CD4-positive, CD25-positive, alpha-beta regulatory T cell (primary cell): ENCODE measurements around the gene MYO16. TPM values are rescaled to one million over a fixed set of nuclear protein-coding genes. Genes with fewer than 3 reads are reported as not detected.
A peak's percentile ranks its signal among the peaks of the same experiment; 100 is the strongest.

ENCODE experiments used
- ATAC-seq, 2 donors: fragments of 150-1000 bp; cut with Tn5 transposase; one replicate each; pipeline ENCODE4 v1.10.0; 2021; ENCODE audit warnings: low read depth in 2 of 2, moderate number of reproducible peaks in 2 of 2, moderate library complexity in 1 of 2
- DNase-seq, 3 donors: peaks; one replicate each; pipeline versions ENCODE4 v3.0.0 to v3.0.0-alpha.2; 2012 to 2022; ENCODE audit warnings: mixed read lengths in 1 of 3
- H3K27ac ChIP-seq: one replicate; pipeline ENCODE4 v1.7.0; 2013; ENCODE audit warnings: mild to moderate bottlenecking, low read length; ENCODE audit not compliant: insufficient read depth, poor library complexity, severe bottlenecking
- H3K27me3 ChIP-seq: one replicate; pipeline ENCODE4 v1.7.0; 2013; ENCODE audit warnings: low read length; ENCODE audit not compliant: control insufficient read depth, insufficient read depth
- H3K36me3 ChIP-seq: one replicate; pipeline ENCODE4 v1.7.0; 2013; ENCODE audit warnings: mild to moderate bottlenecking, low read length, moderate library complexity; ENCODE audit not compliant: control insufficient read depth, insufficient read depth
- H3K4me1 ChIP-seq: 2 replicates; pipeline ENCODE4 v1.7.0; 2013; ENCODE audit warnings: mild to moderate bottlenecking, low read length; ENCODE audit not compliant: insufficient read depth, control insufficient read depth, poor library complexity, severe bottlenecking
- H3K4me3 ChIP-seq: one replicate; pipeline ENCODE4 v1.7.0; 2013; ENCODE audit warnings: low read depth, mild to moderate bottlenecking, low read length, moderate library complexity
- H3K9me3 ChIP-seq, 2 experiments: 1 replicate in 1 of 2; 2 replicates in 1 of 2; pipeline ENCODE4 v1.7.0; 2013; ENCODE audit warnings: low read length in 2 of 2, mild to moderate bottlenecking in 1 of 2, moderate library complexity in 1 of 2; ENCODE audit not compliant: control insufficient read depth in 2 of 2
- H3K27ac Mint-ChIP-seq, 3 donors: one replicate each; pipeline ENCODE4 v1.8.0; 2020 to 2022; ENCODE audit warnings: mild to moderate bottlenecking in 3 of 3, mixed read lengths in 3 of 3, moderate library complexity in 2 of 3
- H3K27me3 Mint-ChIP-seq: one replicate; pipeline ENCODE4 v1.8.0; 2022; ENCODE audit warnings: mild to moderate bottlenecking, mixed read lengths
- H3K36me3 Mint-ChIP-seq: one replicate; pipeline ENCODE4 v1.8.0; 2020; ENCODE audit warnings: mixed read lengths
- H3K4me1 Mint-ChIP-seq, 4 donors: one replicate each; pipeline ENCODE4 v1.8.0; 2020 to 2022; ENCODE audit warnings: mixed read lengths in 4 of 4, mild to moderate bottlenecking in 1 of 4
- H3K4me3 Mint-ChIP-seq, 4 donors: one replicate each; pipeline ENCODE4 v1.8.0; 2020 to 2022; ENCODE audit warnings: mild to moderate bottlenecking in 4 of 4, mixed read lengths in 4 of 4, moderate library complexity in 3 of 4
- H3K9me3 Mint-ChIP-seq, 7 donors: one replicate each; pipeline ENCODE4 v1.8.0; 2020 to 2022; ENCODE audit warnings: mixed read lengths in 7 of 7, mild to moderate bottlenecking in 3 of 7, moderate library complexity in 2 of 7
- polyA plus RNA-seq, 4 donors: library from polyadenylated mRNA; unstranded; fragments of 300-500 nt; fragmentation: Illumina TruSeq; gene quantifications; one replicate each; pipeline ENCODE4 v1.2.3, GENCODE V29; 2021
- total RNA-seq: library from RNA; stranded (reverse); gene quantifications from one replicate; pipeline ENCODE4 v1.2.3, GENCODE V29; 2022

The MYO16 gene
- total and polyA plus RNA-seq, 5 donors from 2014 or later: 0.08 to 2.3 (median 0.29) TPM

DNA sequence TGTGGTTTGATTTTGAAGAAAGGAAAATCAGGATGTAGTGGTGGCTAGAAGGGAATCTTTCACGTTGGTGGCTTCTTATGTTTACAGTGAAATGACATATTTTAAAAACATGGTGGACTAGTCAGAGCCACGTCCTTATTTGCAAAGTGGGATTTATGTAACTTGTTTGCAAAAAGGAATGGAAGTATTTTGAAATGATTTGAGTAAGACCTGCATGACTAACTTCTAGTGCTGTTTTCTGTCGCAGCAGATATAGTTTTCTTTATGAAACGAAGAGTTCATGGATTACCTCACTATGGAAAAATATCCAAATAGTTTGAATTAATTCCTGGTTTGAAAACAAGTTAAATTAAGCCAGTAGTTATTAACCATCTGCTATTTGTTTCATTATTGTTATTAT, 476.5 kb downstream of the MYO16 start:
- Histone ChIP-seq H3K9me3 (no peaks in the 10 kb centered on the region), H3K27me3 (no peaks in the 10 kb centered on the region), H3K36me3 (no peaks in the 10 kb centered on the region), H3K4me3 (no peak overlapping the region), H3K27ac (no peak overlapping the region), H3K4me1 (no peaks in the 10 kb centered on the region)
- H3K4me1 Mint-ChIP-seq: no peaks in the 10 kb centered on the region
- no peak overlapping the region for H3K27ac Mint-ChIP-seq
- DNase-seq (no peak), ATAC-seq (no peak)
- no peaks in the 10 kb centered on the region for H3K9me3 Mint-ChIP-seq
- H3K4me3 Mint-ChIP-seq: no peak overlapping the region
- peaks cover 4% of the 10 kb centered on the region for H3K27me3 Mint-ChIP-seq
- no peaks in the 10 kb centered on the region for H3K36me3 Mint-ChIP-seq

DNA sequence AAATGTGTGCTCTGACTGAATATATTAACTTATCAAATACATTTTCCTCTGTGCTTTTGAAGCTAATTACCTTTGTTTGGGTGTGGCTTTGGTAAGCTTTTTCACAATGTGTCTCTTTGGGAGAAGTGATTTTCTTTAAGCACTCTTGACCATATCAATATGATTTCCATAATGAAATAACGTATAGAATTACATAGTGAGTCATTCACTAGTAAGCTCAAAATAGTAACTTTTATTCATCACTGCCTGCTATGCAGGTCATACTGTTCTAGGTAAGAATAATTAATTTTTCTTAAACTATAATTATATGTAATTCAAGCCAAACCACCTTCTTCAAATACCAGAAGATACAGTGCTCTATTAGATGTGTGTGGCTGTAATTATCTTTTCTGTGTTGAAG, 480.7 kb downstream of the MYO16 start:
- Histone ChIP-seq H3K27me3 (no peaks in the 10 kb centered on the region), H3K9me3 (no peaks in the 10 kb centered on the region), H3K36me3 (no peaks in the 10 kb centered on the region), H3K27ac (no peak overlapping the region), H3K4me3 (no peak overlapping the region), H3K4me1 (no peaks in the 10 kb centered on the region)
- no peak for ATAC-seq
- DNase-seq: no peak
- peaks cover 0 to 5% (median 1%) of the 10 kb centered on the region in 4 donors for H3K4me1 Mint-ChIP-seq
- H3K36me3 Mint-ChIP-seq: no peaks in the 10 kb centered on the region
- no peak overlapping the region for H3K4me3 Mint-ChIP-seq
- no peaks in the 10 kb centered on the region for H3K9me3 Mint-ChIP-seq
- no peak overlapping the region for H3K27ac Mint-ChIP-seq
- H3K27me3 Mint-ChIP-seq: no peaks in the 10 kb centered on the region

DNA sequence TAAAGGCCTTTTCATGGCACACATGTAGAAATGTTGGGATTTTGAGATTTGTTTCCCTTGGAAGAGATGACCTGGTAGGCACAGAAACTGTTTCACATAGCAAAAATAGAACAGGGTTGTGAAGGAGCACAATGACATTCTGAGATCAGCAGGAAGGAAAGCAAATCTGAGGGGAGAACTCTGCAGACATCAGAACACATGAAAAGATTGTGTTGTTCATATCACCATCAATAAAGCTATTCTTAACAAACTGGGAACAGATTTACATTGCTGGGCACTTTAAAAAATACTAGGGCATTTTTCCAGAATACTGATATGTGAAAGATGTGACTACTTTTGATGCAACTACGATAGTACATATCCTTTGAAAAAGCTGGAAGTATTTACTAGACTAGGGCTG, 481.7 kb downstream of the MYO16 start:
- Histone ChIP-seq H3K4me3 (no peak overlapping the region), H3K36me3 (no peaks in the 10 kb centered on the region), H3K27me3 (no peaks in the 10 kb centered on the region), H3K9me3 (no peaks in the 10 kb centered on the region), H3K27ac (no peak overlapping the region), H3K4me1 (no peaks in the 10 kb centered on the region)
- DNase-seq: no peak
- Mint-ChIP-seq H3K4me3 (no peak overlapping the region), H3K27ac (no peak overlapping the region), H3K9me3 (no peaks in the 10 kb centered on the region), H3K36me3 (no peaks in the 10 kb centered on the region), H3K27me3 (no peaks in the 10 kb centered on the region), H3K4me1 (peaks cover 0 to 5% (median 1%) of the 10 kb centered on the region in 4 donors)
- ATAC-seq: no peak

DNA sequence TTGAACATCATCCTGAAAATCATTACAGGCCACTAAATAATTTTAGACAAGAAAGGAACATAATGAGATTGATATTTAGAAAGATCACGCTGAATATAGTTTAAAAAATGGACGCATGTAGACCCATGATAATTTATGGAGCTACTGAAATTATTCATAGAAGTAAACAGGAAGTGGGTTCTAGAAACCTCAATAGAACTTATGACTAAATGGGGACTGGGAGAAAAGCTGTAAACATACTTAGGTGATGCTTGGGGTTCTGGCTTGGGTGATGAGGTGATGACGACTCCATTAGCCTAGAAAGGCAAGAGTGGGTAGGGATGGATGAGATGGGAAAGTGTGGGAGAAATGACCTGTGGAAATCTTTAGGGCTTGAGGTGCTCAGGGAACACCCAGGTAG, 484.0 kb downstream of the MYO16 start:
- Mint-ChIP-seq H3K27me3 (no peaks in the 10 kb centered on the region), H3K27ac (no peak overlapping the region), H3K36me3 (no peaks in the 10 kb centered on the region), H3K4me3 (no peak overlapping the region), H3K9me3 (no peaks in the 10 kb centered on the region), H3K4me1 (peaks cover 0 to 5% (median 1%) of the 10 kb centered on the region in 4 donors)
- Histone ChIP-seq H3K36me3 (no peaks in the 10 kb centered on the region), H3K27ac (no peak overlapping the region), H3K9me3 (no peaks in the 10 kb centered on the region), H3K4me1 (no peaks in the 10 kb centered on the region), H3K4me3 (no peak overlapping the region), H3K27me3 (no peaks in the 10 kb centered on the region)
- peak in 1 of 3 donors; percentile 3 for DNase-seq
- ATAC-seq: peak in 1 of 2 donors; percentile 22

DNA sequence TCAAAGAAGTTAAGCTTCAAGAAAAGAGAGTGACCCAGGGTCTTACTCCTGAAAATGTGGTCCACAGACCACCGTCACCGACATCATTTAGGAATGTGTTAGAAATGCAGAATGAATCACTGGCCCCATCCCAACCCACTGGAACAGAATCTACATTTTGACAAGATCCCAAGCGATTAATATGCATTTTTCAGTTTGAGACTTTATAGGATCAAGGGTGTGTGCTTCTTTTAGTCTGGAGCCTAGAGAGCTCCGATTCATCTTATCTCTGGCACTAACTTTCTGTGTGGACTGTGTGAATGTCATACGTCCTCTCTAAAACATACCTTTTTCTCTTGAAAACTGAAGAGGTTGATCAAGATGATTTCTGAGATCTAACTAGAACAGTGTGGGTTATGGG, 484.8 kb downstream of the MYO16 start:
- Histone ChIP-seq H3K4me3 (no peak overlapping the region), H3K27ac (no peak overlapping the region), H3K27me3 (no peaks in the 10 kb centered on the region), H3K9me3 (no peaks in the 10 kb centered on the region), H3K36me3 (no peaks in the 10 kb centered on the region), H3K4me1 (no peaks in the 10 kb centered on the region)
- Mint-ChIP-seq H3K27ac (no peak overlapping the region), H3K36me3 (no peaks in the 10 kb centered on the region), H3K9me3 (no peaks in the 10 kb centered on the region), H3K4me3 (no peak overlapping the region), H3K4me1 (peaks cover 0 to 5% (median 1%) of the 10 kb centered on the region in 4 donors), H3K27me3 (no peaks in the 10 kb centered on the region)
- DNase-seq: no peak
- no peak for ATAC-seq

DNA sequence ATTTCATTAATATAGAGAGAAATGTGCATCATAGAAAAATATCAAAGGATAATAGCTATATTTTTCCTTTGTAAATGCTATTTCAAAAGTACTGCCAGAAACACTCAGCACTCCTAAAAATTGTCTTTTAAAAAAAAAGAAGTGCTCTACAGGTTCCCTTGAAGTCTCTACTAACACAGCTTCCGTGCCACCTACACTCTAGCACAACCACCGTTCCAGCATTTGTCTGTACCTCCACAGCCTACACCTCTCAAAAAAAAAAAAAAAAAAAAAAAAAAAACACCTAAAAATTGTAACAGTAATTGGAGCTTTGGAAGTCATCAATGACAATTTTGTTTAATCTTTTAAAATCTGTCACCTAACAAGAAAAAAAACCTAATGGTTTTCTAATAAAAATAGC, 485.6 kb downstream of the MYO16 start:
- Histone ChIP-seq H3K4me1 (no peaks in the 10 kb centered on the region), H3K9me3 (no peaks in the 10 kb centered on the region), H3K4me3 (no peak overlapping the region), H3K27ac (no peak overlapping the region), H3K27me3 (no peaks in the 10 kb centered on the region), H3K36me3 (no peaks in the 10 kb centered on the region)
- no peak for DNase-seq
- Mint-ChIP-seq H3K36me3 (no peaks in the 10 kb centered on the region), H3K27me3 (no peaks in the 10 kb centered on the region), H3K4me3 (no peak overlapping the region), H3K27ac (no peak overlapping the region), H3K9me3 (no peaks in the 10 kb centered on the region), H3K4me1 (peaks cover 0 to 5% (median 1%) of the 10 kb centered on the region in 4 donors)
- ATAC-seq: no peak

DNA sequence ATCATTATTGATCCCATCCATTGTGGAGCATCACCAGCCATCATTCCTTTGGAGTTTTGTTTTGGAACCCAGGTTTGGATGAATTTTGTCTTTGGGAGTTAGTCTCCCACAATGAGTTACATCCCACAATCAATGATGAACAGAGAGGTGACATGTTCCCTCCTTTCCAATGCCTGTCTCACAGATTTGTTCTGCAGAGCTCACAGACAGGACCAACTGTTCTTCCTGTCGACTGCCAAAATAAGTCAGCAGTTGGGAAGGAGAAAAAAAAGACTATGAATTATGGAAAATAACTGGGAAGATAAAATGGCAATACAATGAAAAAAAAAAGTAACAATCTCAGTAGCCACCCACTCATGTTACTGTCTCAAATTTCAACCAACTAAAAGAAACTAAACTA, 489.1 kb downstream of the MYO16 start:
- Histone ChIP-seq H3K36me3 (no peaks in the 10 kb centered on the region), H3K9me3 (no peaks in the 10 kb centered on the region), H3K4me3 (no peak overlapping the region), H3K4me1 (no peaks in the 10 kb centered on the region), H3K27me3 (no peaks in the 10 kb centered on the region), H3K27ac (no peak overlapping the region)
- ATAC-seq (no peak), DNase-seq (no peak)
- H3K4me1 Mint-ChIP-seq: peaks cover 0 to 3% (median under 1%) of the 10 kb centered on the region in 4 donors
- no peaks in the 10 kb centered on the region for H3K27me3 Mint-ChIP-seq
- H3K36me3 Mint-ChIP-seq: no peaks in the 10 kb centered on the region
- no peak overlapping the region for H3K4me3 Mint-ChIP-seq
- peaks cover 0 to 2% (median 0%) of the 10 kb centered on the region in 7 donors for H3K9me3 Mint-ChIP-seq
- H3K27ac Mint-ChIP-seq: no peak overlapping the region

DNA sequence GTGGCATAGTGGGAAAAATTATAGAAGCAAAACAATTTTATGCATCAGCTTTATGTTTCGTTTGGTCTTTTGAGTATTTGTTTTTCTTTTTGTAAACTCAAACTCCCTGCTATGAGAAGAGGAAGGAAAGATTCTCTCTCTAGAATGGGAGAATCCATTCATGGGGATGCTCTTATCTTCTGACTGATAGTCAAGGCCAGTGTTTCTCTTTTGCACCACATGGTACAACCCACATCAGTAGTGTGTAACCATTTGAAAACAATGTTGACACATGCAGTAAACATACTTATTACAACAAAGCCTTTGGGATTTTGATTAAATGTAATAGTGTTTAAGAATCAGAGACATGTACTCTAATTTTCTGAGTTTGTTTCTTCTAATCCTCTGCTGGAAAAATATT, 490.5 kb downstream of the MYO16 start:
- no peak for DNase-seq
- Mint-ChIP-seq H3K9me3 (peaks cover 0 to 3% (median 0%) of the 10 kb centered on the region in 7 donors), H3K27me3 (no peaks in the 10 kb centered on the region), H3K27ac (no peak overlapping the region), H3K4me1 (no peaks in the 10 kb centered on the region), H3K36me3 (no peaks in the 10 kb centered on the region), H3K4me3 (no peak overlapping the region)
- Histone ChIP-seq H3K27me3 (no peaks in the 10 kb centered on the region), H3K4me1 (no peaks in the 10 kb centered on the region), H3K4me3 (no peak overlapping the region), H3K27ac (no peak overlapping the region), H3K9me3 (no peaks in the 10 kb centered on the region), H3K36me3 (no peaks in the 10 kb centered on the region)
- ATAC-seq: no peak
